ENCODE results near the gene SIRPB1. TPM values are rescaled to one million over a fixed set of nuclear protein-coding genes. Genes with fewer than 3 reads are reported as not detected.

The SIRPB1 gene
- total RNA-seq, 2 donors from 2014 or later: 1.4 to 8.5 TPM

DNA sequence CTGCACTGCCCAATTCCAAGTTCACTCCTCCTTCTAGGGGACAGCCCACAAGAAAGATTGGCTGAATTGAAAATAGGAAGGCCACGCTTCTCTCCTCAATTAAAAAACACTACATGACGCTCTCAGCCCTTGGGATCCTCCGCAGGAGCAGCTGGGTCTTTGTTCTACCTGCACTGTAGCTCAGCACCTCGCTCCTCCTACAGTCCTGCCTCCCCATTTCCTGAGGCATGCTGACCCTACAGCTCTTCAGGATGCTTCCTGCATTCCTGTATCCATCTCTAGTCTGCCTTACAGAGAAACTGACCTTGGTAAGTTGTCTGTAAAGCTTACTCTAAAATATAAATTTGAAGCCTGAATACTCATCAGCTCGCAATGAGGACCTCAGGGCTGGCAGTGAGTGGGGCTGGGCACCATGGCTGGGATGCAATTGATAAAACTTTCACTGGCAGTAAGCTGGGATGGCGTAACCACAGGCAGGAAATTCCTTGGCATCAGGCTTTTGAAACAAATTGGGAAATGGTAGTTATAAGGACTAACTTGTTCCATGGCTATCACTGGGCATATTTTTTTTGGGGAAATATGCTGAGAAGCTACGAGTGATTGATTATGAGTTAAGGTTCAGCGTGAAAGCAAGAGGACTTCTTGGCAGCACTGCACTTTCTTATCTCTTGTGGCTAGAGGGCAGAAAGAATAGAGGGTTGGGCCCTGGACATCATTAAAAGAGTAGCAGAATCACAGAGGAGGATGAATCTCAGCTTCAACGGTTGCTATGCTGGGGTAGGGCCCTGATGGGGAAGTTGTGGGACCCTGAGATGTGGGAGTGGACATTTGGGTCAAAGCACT lies 11.7 kb upstream of the SIRPB1 start:
- Histone ChIP-seq H3K27ac (no peak overlapping the region), H3K4me3 (no peak overlapping the region), H3K9me3 (no peaks in the 10 kb centered on the region), H3K4me1 (ENCODE audit: control insufficient read depth in 1 of 2, low read depth in 2 of 2) (no peaks in the 10 kb centered on the region), H3K36me3 (no peaks in the 10 kb centered on the region), H3K27me3 (replicated peaks; ENCODE audit: insufficient read depth) (no peaks in the 10 kb centered on the region)
- DNase-seq (ENCODE audit: low spot score): no peak
- no peak for ATAC-seq (ENCODE audit: insufficient number of reproducible peaks, low FRiP score, low read depth)
- TF ChIP-seq, protein P1, sequence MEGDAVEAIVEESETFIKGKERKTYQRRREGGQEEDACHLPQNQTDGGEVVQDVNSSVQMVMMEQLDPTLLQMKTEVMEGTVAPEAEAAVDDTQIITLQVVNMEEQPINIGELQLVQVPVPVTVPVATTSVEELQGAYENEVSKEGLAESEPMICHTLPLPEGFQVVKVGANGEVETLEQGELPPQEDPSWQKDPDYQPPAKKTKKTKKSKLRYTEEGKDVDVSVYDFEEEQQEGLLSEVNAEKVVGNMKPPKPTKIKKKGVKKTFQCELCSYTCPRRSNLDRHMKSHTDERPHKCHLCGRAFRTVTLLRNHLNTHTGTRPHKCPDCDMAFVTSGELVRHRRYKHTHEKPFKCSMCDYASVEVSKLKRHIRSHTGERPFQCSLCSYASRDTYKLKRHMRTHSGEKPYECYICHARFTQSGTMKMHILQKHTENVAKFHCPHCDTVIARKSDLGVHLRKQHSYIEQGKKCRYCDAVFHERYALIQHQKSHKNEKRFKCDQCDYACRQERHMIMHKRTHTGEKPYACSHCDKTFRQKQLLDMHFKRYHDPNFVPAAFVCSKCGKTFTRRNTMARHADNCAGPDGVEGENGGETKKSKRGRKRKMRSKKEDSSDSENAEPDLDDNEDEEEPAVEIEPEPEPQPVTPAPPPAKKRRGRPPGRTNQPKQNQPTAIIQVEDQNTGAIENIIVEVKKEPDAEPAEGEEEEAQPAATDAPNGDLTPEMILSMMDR (IDR thresholded peaks at IDR 0.05): no peak

DNA sequence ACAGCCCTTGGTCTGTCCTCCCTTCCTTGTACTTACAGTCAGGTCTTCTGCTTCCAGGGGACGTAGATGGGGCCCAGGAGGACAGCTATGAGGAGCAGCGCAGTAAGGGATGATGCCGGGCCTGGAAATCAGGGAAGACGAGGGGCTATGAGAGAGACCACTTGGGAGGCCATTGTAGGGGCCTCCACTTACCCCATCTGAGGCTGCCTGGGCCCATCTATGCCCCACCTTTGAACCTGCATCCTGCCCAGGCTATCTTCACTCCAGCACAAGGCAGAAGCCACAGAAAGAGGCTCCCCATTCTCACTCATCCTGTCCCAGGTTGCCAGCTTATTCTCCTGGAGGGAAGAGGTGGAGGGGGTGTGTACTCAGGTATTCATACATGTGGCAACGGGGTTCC lies 10.4 kb upstream of the SIRPB1 start:
- DNase-seq (ENCODE audit: low spot score): no peak
- H3K4me3 ChIP-seq: no peak overlapping the region
- no peaks in the 10 kb centered on the region for H3K27me3 ChIP-seq (replicated peaks; ENCODE audit: insufficient read depth)
- TF ChIP-seq, protein P1 (IDR thresholded peaks at IDR 0.05): no peak
- no peaks in the 10 kb centered on the region for H3K4me1 ChIP-seq (ENCODE audit: control insufficient read depth in 1 of 2, low read depth in 2 of 2)
- ATAC-seq (ENCODE audit: insufficient number of reproducible peaks, low FRiP score, low read depth): no peak
- H3K9me3 ChIP-seq: no peaks in the 10 kb centered on the region
- no peak overlapping the region for H3K27ac ChIP-seq
- H3K36me3 ChIP-seq: no peaks in the 10 kb centered on the region

DNA sequence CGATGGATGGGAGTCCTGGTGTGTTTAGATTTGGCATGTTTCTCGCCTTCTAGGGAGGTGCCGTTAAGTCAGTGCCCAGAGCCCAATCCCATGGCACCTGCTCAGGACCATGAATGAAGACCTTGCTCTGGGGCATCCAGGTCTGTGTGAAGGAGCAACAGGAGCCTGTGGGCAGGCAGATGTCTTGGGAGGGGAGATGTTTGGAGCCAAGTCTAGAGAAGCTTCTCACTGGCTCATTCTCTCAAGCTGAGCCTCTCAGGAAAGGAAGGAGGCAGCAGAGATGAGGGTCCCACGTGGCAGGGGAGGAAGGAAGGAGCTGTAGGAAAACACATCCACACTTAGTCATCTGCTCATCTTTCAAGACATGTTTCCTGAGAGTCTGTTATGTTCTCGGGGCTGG lies 9.5 kb upstream of the SIRPB1 start:
- Histone ChIP-seq H3K4me1 (ENCODE audit: control insufficient read depth in 1 of 2, low read depth in 2 of 2) (no peaks in the 10 kb centered on the region), H3K36me3 (no peaks in the 10 kb centered on the region), H3K27me3 (replicated peaks; ENCODE audit: insufficient read depth) (no peaks in the 10 kb centered on the region), H3K9me3 (no peaks in the 10 kb centered on the region), H3K4me3 (no peak overlapping the region), H3K27ac (no peak overlapping the region)
- DNase-seq (ENCODE audit: low spot score): no peak
- TF ChIP-seq, protein P1 (IDR thresholded peaks at IDR 0.05): no peak
- no peak for ATAC-seq (ENCODE audit: insufficient number of reproducible peaks, low FRiP score, low read depth)

DNA sequence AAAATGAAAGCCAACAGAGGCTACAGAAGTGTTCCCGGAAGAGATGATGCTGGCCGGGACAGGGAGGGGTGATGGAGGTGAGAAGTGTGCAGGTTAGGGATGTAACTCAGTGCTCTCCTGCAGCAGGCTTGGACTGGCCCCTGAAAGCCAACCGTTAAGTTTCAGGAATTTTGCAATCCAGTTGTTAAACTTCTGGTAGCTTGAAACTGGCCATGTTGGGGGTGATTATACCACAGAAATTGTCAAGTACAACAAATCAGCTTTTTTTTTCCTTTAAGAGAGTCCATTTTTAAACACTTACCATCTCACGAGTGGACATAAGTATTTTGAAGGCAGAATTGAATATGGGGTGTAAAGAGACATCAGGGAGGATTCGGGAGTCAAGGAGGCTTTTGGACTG lies 8.8 kb upstream of the SIRPB1 start:
- Histone ChIP-seq H3K27ac (no peak overlapping the region), H3K4me1 (ENCODE audit: control insufficient read depth in 1 of 2, low read depth in 2 of 2) (no peaks in the 10 kb centered on the region), H3K9me3 (no peaks in the 10 kb centered on the region), H3K36me3 (no peaks in the 10 kb centered on the region), H3K4me3 (no peak overlapping the region), H3K27me3 (replicated peaks; ENCODE audit: insufficient read depth) (no peaks in the 10 kb centered on the region)
- ATAC-seq (ENCODE audit: insufficient number of reproducible peaks, low FRiP score, low read depth) (no peak), DNase-seq (ENCODE audit: low spot score) (no peak)
- TF ChIP-seq, protein P1 (IDR thresholded peaks at IDR 0.05): no peak

DNA sequence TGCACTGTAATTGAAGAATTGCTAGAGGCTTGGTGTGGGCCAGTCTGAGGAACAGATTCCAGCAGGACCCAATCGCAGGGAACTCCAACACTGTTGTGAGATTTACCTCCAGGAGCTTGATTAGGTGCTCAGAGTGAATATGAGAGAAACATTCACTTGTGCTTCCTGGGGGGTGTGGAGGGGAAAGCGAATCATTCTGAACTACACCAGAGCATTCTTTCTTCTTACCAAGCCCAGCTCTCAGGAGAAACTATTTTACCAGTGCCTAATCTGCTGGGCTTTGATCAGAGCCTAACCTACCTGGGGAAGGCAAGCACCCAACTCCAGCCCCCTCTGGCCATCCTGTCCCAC lies 7.4 kb upstream of the SIRPB1 start:
- no peaks in the 10 kb centered on the region for H3K9me3 ChIP-seq
- H3K36me3 ChIP-seq: no peaks in the 10 kb centered on the region
- no peaks in the 10 kb centered on the region for H3K4me1 ChIP-seq (ENCODE audit: control insufficient read depth in 1 of 2, low read depth in 2 of 2)
- H3K4me3 ChIP-seq: no peak overlapping the region
- TF ChIP-seq, protein P1 (IDR thresholded peaks at IDR 0.05): no peak
- H3K27ac ChIP-seq: no peak overlapping the region
- H3K27me3 ChIP-seq (replicated peaks; ENCODE audit: insufficient read depth): no peaks in the 10 kb centered on the region
- DNase-seq (ENCODE audit: low spot score): no peak
- ATAC-seq (ENCODE audit: insufficient number of reproducible peaks, low FRiP score, low read depth): no peak

All from thoracic aorta (tissue), 2 donors.